Kidney epithelial cell (primary cell): Measurements from ENCODE around the gene EHBP1L1. TPM values are rescaled to one million over a fixed set of nuclear protein-coding genes. Genes with fewer than 3 reads are reported as not detected.

Experiments
- DNase-seq: peaks from one replicate; pipeline ENCODE4 v3.0.0-alpha.2; 2010; ENCODE audit warnings: low read depth
- H3K27me3 ChIP-seq: 2 replicates; pipeline ENCODE4 v1.6.0; 2011; ENCODE audit warnings: low read length; ENCODE audit not compliant: control insufficient read depth, insufficient read depth
- H3K36me3 ChIP-seq: 2 replicates; pipeline ENCODE4 v1.5.1; 2011; ENCODE audit warnings: low read length; ENCODE audit not compliant: control insufficient read depth, insufficient read depth
- H3K4me3 ChIP-seq: 2 replicates; pipeline ENCODE4 v1.5.1; 2011; ENCODE audit warnings: low read depth, mild to moderate bottlenecking, control low read depth, low read length
- total RNA-seq: library from RNA; depleted of rRNA; stranded (reverse); fragments of >200 nt; gene quantifications from 2 replicates; pipeline ENCODE4 v1.2.3, GENCODE V29; 2015
- TF ChIP-seq, protein P1 (sequence below): IDR thresholded peaks from 2 replicates; pipeline ENCODE4 v1.5.1; 2011; ENCODE audit warnings: mild to moderate bottlenecking, moderate library complexity, low read length, control low read depth, inconsistent platforms; ENCODE audit not compliant: insufficient read depth, poor library complexity, severe bottlenecking

The EHBP1L1 gene
- total RNA-seq, 1 donor from 2014 or later, result 19.5 TPM

DNA sequence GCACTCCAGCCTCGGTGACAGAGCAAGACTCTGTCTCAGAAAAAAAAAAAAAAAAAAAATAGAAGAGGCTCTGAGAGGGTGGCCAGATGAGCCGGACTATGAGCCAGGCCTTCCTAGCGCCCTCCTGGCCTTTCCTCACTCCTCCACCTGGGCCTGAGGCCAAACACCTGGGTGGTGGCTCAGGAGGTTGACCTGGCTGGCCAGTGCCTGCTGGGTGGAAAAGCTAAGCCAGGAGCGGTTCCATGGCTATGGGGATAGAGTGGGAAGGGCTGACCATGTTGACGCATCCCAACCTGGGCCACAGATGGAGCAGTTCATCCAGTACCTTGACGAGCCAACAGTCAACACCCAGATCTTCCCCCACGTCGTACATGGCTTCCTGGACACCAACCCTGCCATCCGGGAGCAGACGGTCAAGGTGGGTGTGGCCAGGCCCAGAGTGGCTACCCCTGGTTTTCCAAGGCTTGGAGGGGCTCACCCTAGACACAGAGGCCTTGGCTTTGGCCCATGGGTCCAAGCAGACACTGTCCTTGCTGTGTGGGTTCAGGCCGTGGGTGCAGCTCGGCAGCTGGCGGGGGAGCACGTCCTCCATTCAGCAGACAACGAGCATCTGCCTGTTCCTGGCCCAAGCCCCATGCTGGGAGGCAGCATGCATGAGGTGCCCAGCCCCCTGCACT lies 43.3 kb upstream of the EHBP1L1 start:
- Histone ChIP-seq H3K27me3 (no peaks in the 10 kb centered on the region), H3K36me3 (peaks cover 4% of the 10 kb centered on the region), H3K4me3 (no peak overlapping the region)
- DNase-seq, result no peak
- TF ChIP-seq, protein P1, sequence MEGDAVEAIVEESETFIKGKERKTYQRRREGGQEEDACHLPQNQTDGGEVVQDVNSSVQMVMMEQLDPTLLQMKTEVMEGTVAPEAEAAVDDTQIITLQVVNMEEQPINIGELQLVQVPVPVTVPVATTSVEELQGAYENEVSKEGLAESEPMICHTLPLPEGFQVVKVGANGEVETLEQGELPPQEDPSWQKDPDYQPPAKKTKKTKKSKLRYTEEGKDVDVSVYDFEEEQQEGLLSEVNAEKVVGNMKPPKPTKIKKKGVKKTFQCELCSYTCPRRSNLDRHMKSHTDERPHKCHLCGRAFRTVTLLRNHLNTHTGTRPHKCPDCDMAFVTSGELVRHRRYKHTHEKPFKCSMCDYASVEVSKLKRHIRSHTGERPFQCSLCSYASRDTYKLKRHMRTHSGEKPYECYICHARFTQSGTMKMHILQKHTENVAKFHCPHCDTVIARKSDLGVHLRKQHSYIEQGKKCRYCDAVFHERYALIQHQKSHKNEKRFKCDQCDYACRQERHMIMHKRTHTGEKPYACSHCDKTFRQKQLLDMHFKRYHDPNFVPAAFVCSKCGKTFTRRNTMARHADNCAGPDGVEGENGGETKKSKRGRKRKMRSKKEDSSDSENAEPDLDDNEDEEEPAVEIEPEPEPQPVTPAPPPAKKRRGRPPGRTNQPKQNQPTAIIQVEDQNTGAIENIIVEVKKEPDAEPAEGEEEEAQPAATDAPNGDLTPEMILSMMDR, result no peak

DNA sequence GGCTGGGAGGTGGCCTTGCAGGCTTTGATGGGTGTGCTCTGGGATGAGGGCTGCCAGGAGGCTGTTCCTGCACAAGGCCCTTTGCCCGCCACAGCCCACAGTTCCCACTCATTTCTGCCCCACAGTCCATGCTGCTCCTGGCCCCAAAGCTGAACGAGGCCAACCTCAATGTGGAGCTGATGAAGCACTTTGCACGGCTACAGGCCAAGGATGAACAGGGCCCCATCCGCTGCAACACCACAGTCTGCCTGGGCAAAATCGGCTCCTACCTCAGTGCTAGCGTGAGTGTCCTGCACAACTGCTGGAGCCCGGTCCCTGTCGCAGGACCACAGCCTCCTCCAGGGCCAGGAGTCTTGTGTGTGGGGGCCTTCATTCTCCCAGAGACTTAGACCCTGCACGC lies 40.8 kb upstream of the EHBP1L1 start:
- no peaks in the 10 kb centered on the region for H3K27me3 ChIP-seq
- TF ChIP-seq, protein P1, result no peak
- no peak overlapping the region for H3K4me3 ChIP-seq
- peaks cover 4% of the 10 kb centered on the region for H3K36me3 ChIP-seq
- no peak for DNase-seq

DNA sequence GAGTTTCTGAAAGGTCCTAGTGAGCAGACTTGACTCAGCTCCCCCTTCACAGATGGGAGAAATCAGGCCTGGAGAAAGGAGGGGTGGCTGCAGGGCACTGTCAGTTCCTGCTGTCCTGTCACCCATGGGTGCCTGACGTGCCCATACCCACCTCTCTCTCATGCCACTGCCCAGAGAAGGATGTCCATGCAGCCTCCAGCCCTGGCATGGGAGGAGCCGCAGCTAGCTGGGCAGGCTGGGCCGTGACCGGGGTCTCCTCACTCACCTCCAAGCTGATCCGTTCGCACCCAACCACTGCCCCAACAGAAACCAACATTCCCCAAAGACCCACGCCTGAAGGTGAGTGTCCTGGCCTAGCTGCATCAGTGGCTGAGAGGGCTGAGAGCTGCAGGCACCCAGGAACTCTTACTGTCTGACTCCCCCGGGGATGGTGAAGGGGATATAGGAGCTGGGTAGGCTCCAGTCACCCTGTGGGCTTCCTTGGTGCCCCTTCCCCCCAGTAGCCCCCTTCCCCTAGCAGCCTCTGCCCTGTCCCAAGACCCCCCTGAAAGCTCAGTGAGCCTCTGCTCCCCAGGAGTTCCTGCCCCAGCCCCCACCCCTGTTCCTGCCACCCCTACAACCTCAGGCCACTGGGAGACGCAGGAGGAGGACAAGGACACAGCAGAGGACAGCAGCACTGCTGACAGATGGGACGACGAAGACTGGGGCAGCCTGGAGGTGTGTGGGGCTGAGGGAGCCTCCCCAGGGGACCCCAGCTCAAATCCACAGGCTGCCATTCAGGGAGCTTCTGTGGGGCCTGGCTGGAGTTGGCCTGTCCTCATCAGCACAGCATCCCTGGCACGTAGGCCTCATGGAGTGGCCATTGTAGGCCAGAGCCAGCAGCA lies 39.2 kb upstream of the EHBP1L1 start:
- Histone ChIP-seq H3K36me3 (peaks cover 3% of the 10 kb centered on the region), H3K4me3 (no peak overlapping the region), H3K27me3 (no peaks in the 10 kb centered on the region)
- DNase-seq, result no peak
- TF ChIP-seq, protein P1, result no peak

DNA sequence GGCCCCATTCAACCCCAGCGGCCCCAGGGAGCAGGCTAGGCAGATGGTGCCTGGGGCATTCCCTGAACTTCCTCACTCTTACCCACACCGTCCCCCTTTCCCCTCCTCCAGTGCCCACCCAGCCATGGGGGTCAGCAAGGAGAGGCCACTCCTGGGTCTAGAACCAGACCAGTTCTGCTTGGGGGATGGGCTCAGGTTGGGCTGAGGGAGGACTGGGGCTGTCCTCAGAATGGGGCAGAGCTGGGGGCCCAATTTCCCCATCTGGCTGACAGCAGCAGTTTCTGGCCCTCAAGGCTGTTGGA lies 38.6 kb upstream of the EHBP1L1 start:
- TF ChIP-seq, protein P1, result no peak
- H3K4me3 ChIP-seq, result no peak overlapping the region
- H3K36me3 ChIP-seq, result peaks cover 3% of the 10 kb centered on the region
- no peak for DNase-seq
- H3K27me3 ChIP-seq, result no peaks in the 10 kb centered on the region

DNA sequence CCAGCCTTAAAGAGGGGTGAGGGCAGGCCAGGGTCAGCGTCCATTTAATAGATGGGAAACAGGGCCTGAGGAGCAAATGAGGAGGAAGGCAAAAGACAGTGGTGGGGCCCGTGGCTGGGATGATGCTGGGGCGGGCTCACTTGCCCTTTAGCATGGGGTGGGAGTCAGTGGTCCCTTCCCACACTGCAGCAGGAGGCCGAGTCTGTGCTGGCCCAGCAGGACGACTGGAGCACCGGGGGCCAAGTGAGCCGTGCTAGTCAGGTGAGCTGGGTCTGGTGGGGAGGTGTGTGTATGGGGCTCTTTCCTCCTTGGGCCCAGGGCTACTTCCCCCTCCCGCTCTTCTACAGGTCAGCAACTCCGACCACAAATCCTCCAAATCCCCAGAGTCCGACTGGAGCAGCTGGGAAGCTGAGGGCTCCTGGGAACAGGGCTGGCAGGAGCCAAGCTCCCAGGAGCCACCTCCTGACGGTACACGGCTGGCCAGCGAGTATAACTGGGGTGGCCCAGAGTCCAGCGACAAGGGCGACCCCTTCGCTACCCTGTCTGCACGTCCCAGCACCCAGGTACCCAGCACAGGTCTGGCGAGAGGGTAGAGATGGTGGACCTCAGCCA lies 38.1 kb upstream of the EHBP1L1 start:
- no peaks in the 10 kb centered on the region for H3K27me3 ChIP-seq
- DNase-seq, result no peak
- TF ChIP-seq, protein P1, result no peak
- H3K36me3 ChIP-seq, result peaks cover 2% of the 10 kb centered on the region
- H3K4me3 ChIP-seq, result no peak overlapping the region
